Activated T-cell treated with anti-CD3 and anti-CD28 coated beads, Interleukin-2, amount 50 U/mL, for 72 hours (primary cell): Measurements from ENCODE around the gene CNTNAP2. TPM values are rescaled to one million over a fixed set of nuclear protein-coding genes. Genes with fewer than 3 reads are reported as not detected.
"Not testable (repeated sequence)": the region's sequence is repeated elsewhere in the genome, so short reads cannot be mapped to it uniquely, and the experiment has no call there.

ENCODE experiments used
- ATAC-seq, 2 donors: fragments of 150-1000 bp; cut with Tn5 transposase; replicated peaks in 1 of 2; 2 replicates each; pipeline ENCODE4 v1.10.0; 2021; ENCODE audit warnings: moderate library complexity in 2 of 2, mild to moderate bottlenecking in 1 of 2
- DNase-seq, 2 donors: peaks; one replicate each; pipeline ENCODE4 v3.0.0; 2021 to 2022; ENCODE audit warnings: mixed read lengths in 1 of 2
- H3K27ac Mint-ChIP-seq: one replicate; pipeline ENCODE4 v1.8.0; 2022; ENCODE audit warnings: mild to moderate bottlenecking, moderate library complexity, mixed read lengths
- H3K27me3 Mint-ChIP-seq: one replicate; pipeline ENCODE4 v1.8.0; 2022; ENCODE audit warnings: low read depth, mixed read lengths
- H3K36me3 Mint-ChIP-seq, 2 donors: one replicate each; pipeline ENCODE4 v1.8.0; 2022; ENCODE audit warnings: mixed read lengths in 2 of 2, mild to moderate bottlenecking in 1 of 2; ENCODE audit not compliant: insufficient read depth in 2 of 2
- H3K4me1 Mint-ChIP-seq: one replicate; pipeline ENCODE4 v1.8.0; 2022; ENCODE audit warnings: low read depth, mixed read lengths
- H3K4me3 Mint-ChIP-seq, 2 donors: one replicate each; pipeline ENCODE4 v1.8.0; 2022; ENCODE audit warnings: mild to moderate bottlenecking in 2 of 2, mixed read lengths in 2 of 2, moderate library complexity in 2 of 2
- H3K9me3 Mint-ChIP-seq, 2 donors: one replicate each; pipeline ENCODE4 v1.8.0; 2022; ENCODE audit warnings: mixed read lengths in 2 of 2
- total RNA-seq, 2 donors: library from RNA; stranded (reverse); gene quantifications; one replicate each; pipeline ENCODE4 v1.2.3, GENCODE V29; 2022

CNTNAP2 gene
- total RNA-seq, 2 donors from 2014 or later: not detected

- Mint-ChIP-seq H3K4me3 (no peak overlapping the region), H3K9me3 (peaks cover 0 to 2% of the 10 kb centered on the region in 2 donors), H3K36me3 (no peaks in the 10 kb centered on the region), H3K27ac (no peak overlapping the region), H3K27me3 (no peaks in the 10 kb centered on the region), H3K4me1 (no peaks in the 10 kb centered on the region)
- DNase-seq (no peak), ATAC-seq (no peak)
Measured at GRCh38 chr7:146177301-146177700, 60.7 kb downstream of the CNTNAP2 start.

GRCh38 chr7:146185844-146186243 is 69.2 kb downstream of the CNTNAP2 start:
- H3K9me3 Mint-ChIP-seq: peaks cover 4 to 12% of the 10 kb centered on the region in 2 donors
- no peak for ATAC-seq
- no peak for DNase-seq
- no peak overlapping the region for H3K27ac Mint-ChIP-seq
- H3K36me3 Mint-ChIP-seq: peaks cover 0 to under 1% of the 10 kb centered on the region in 2 donors
- no peaks in the 10 kb centered on the region for H3K4me1 Mint-ChIP-seq
- no peak overlapping the region for H3K4me3 Mint-ChIP-seq
- no peaks in the 10 kb centered on the region for H3K27me3 Mint-ChIP-seq

GRCh38 chr7:146191428-146191827 is 74.8 kb downstream of the CNTNAP2 start:
- not testable (repeated sequence) for H3K36me3 Mint-ChIP-seq, H3K27me3 Mint-ChIP-seq, H3K27ac Mint-ChIP-seq, H3K4me3 Mint-ChIP-seq, ATAC-seq, H3K4me1 Mint-ChIP-seq, DNase-seq
- peaks cover 10 to 17% of the 10 kb centered on the region in 2 donors for H3K9me3 Mint-ChIP-seq

- no peaks in the 10 kb centered on the region for H3K36me3 Mint-ChIP-seq
- ATAC-seq: no peak
- H3K4me1 Mint-ChIP-seq: no peaks in the 10 kb centered on the region
Measured at GRCh38 chr7:146201945-146202344, 85.3 kb downstream of the CNTNAP2 start.

GRCh38 chr7:146206270-146206669 is 89.7 kb downstream of the CNTNAP2 start:
- no peak for ATAC-seq
- no peak overlapping the region for H3K4me3 Mint-ChIP-seq
- no peaks in the 10 kb centered on the region for H3K4me1 Mint-ChIP-seq
- no peaks in the 10 kb centered on the region for H3K36me3 Mint-ChIP-seq
- H3K27me3 Mint-ChIP-seq: no peaks in the 10 kb centered on the region
- no peaks in the 10 kb centered on the region for H3K9me3 Mint-ChIP-seq
- H3K27ac Mint-ChIP-seq: no peak overlapping the region
- no peak for DNase-seq

More at GRCh38 chr7:146201945-146202344, 85.3 kb downstream of the CNTNAP2 start:
- Mint-ChIP-seq H3K9me3 (peaks cover 1 to 5% of the 10 kb centered on the region in 2 donors), H3K27me3 (no peaks in the 10 kb centered on the region), H3K27ac (no peak overlapping the region), H3K4me3 (no peak overlapping the region)
- no peak for DNase-seq

- H3K4me3 Mint-ChIP-seq: no peak overlapping the region
- no peak for ATAC-seq
- no peaks in the 10 kb centered on the region for H3K4me1 Mint-ChIP-seq
- no peaks in the 10 kb centered on the region for H3K27me3 Mint-ChIP-seq
- H3K9me3 Mint-ChIP-seq: peaks cover 2% of the 10 kb centered on the region in 2 donors
- H3K36me3 Mint-ChIP-seq: no peaks in the 10 kb centered on the region
- DNase-seq: no peak
- H3K27ac Mint-ChIP-seq: no peak overlapping the region
Measured at GRCh38 chr7:146208492-146208891, 91.9 kb downstream of the CNTNAP2 start.

- no peaks in the 10 kb centered on the region for H3K4me1 Mint-ChIP-seq
- DNase-seq (no peak), ATAC-seq (no peak)
- no peaks in the 10 kb centered on the region for H3K27me3 Mint-ChIP-seq
- peaks cover 5 to 6% of the 10 kb centered on the region in 2 donors for H3K9me3 Mint-ChIP-seq
- H3K4me3 Mint-ChIP-seq: no peak overlapping the region
- no peaks in the 10 kb centered on the region for H3K36me3 Mint-ChIP-seq
- no peak overlapping the region for H3K27ac Mint-ChIP-seq
Measured at GRCh38 chr7:146214842-146215241, 98.2 kb downstream of the CNTNAP2 start.

GRCh38 chr7:146216396-146217041 is 99.9 kb downstream of the CNTNAP2 start:
- Mint-ChIP-seq H3K4me1 (no peaks in the 10 kb centered on the region), H3K9me3 (peaks cover 5 to 8% of the 10 kb centered on the region in 2 donors), H3K4me3 (no peak overlapping the region), H3K36me3 (no peaks in the 10 kb centered on the region), H3K27me3 (no peaks in the 10 kb centered on the region), H3K27ac (no peak overlapping the region)
- ATAC-seq (no peak), DNase-seq (no peak)

GRCh38 chr7:146223851-146224250 is 107.2 kb downstream of the CNTNAP2 start:
- ATAC-seq: no peak
- H3K9me3 Mint-ChIP-seq: peaks cover 4 to 14% of the 10 kb centered on the region in 2 donors

GRCh38 chr7:146232604-146233003 is 116.0 kb downstream of the CNTNAP2 start:
- H3K27ac Mint-ChIP-seq: no peak overlapping the region
- H3K9me3 Mint-ChIP-seq: peaks cover 1 to 6% of the 10 kb centered on the region in 2 donors
- no peaks in the 10 kb centered on the region for H3K27me3 Mint-ChIP-seq
- H3K4me1 Mint-ChIP-seq: no peaks in the 10 kb centered on the region
- DNase-seq (no peak), ATAC-seq (no peak)
- H3K4me3 Mint-ChIP-seq: no peak overlapping the region
- H3K36me3 Mint-ChIP-seq: no peaks in the 10 kb centered on the region

More at GRCh38 chr7:146223851-146224250, 107.2 kb downstream of the CNTNAP2 start:
- Mint-ChIP-seq H3K27me3 (no peaks in the 10 kb centered on the region), H3K36me3 (no peaks in the 10 kb centered on the region), H3K4me1 (no peaks in the 10 kb centered on the region), H3K4me3 (no peak overlapping the region), H3K27ac (no peak overlapping the region)
- no peak for DNase-seq

GRCh38 chr7:146235195-146235594 is 118.6 kb downstream of the CNTNAP2 start:
- no peaks in the 10 kb centered on the region for H3K27me3 Mint-ChIP-seq
- H3K4me1 Mint-ChIP-seq: no peaks in the 10 kb centered on the region
- ATAC-seq: no peak
- H3K36me3 Mint-ChIP-seq: no peaks in the 10 kb centered on the region
- H3K9me3 Mint-ChIP-seq: peaks cover 3 to 5% of the 10 kb centered on the region in 2 donors
- no peak overlapping the region for H3K27ac Mint-ChIP-seq
- H3K4me3 Mint-ChIP-seq: no peak overlapping the region
- DNase-seq: no peak

GRCh38 chr7:146242661-146243060 is 126.1 kb downstream of the CNTNAP2 start:
- Mint-ChIP-seq H3K27me3 (no peaks in the 10 kb centered on the region), H3K4me3 (no peak overlapping the region), H3K4me1 (no peaks in the 10 kb centered on the region), H3K27ac (no peak overlapping the region), H3K36me3 (no peaks in the 10 kb centered on the region), H3K9me3 (peaks cover 7 to 16% of the 10 kb centered on the region in 2 donors)
- ATAC-seq (no peak), DNase-seq (no peak)

- H3K4me1 Mint-ChIP-seq, ATAC-seq, H3K4me3 Mint-ChIP-seq, H3K27ac Mint-ChIP-seq, H3K27me3 Mint-ChIP-seq, DNase-seq, H3K36me3 Mint-ChIP-seq: not testable (repeated sequence)
- H3K9me3 Mint-ChIP-seq: peaks cover 8 to 15% of the 10 kb centered on the region in 2 donors
Measured at GRCh38 chr7:146247991-146248390, 131.4 kb downstream of the CNTNAP2 start.

GRCh38 chr7:146248744-146249143 is 132.1 kb downstream of the CNTNAP2 start:
- ATAC-seq, H3K4me1 Mint-ChIP-seq, H3K27ac Mint-ChIP-seq, DNase-seq, H3K4me3 Mint-ChIP-seq, H3K36me3 Mint-ChIP-seq, H3K27me3 Mint-ChIP-seq: not testable (repeated sequence)
- H3K9me3 Mint-ChIP-seq: peaks cover 11 to 20% of the 10 kb centered on the region in 2 donors
